ENCODE results near the gene ZNF554.
"Not testable (repeated sequence)": the region's sequence is repeated elsewhere in the genome, so short reads cannot be mapped to it uniquely, and the experiment has no call there.

The ZNF554 gene

DNA sequence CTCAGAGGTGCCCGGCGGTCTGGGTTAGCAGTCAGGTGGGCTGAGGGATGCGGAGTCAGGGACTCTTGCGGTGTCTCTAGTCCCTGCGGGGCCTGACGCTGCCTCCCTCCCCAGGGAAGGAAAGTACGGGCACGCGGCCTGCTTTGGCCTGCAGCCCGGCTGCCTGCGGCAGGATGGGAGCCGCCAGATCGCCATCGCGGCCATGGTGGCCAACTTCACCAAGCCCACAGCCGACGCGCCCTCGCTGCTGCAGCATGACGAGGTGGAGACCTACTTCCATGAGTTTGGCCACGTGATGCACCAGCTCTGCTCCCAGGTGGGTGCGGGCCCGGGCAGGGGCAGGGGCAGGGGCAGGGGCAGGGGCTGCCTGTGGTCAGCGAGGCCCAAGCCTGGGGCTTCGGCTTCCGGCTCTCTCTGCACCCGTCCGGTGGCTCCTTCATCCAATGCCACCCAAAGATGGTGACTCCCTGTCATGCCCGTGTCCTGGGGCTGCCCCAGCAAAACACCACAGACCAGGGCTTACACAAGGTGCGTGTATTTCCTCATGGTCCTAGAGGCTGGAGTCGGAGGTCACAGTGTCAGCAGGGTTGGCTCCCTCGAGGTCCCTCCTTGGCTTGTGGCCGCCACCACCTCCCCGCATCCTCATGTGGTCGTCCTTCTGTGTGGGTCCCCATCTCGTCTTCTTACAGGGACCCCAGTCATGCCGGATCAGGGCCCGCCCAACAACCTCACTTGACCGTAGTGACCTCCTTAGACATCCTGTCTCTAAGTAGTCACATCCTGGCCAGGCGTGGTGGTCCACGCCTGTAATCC is 11.3 kb upstream of the ZNF554 start:
- no peak for DNase-seq

DNA sequence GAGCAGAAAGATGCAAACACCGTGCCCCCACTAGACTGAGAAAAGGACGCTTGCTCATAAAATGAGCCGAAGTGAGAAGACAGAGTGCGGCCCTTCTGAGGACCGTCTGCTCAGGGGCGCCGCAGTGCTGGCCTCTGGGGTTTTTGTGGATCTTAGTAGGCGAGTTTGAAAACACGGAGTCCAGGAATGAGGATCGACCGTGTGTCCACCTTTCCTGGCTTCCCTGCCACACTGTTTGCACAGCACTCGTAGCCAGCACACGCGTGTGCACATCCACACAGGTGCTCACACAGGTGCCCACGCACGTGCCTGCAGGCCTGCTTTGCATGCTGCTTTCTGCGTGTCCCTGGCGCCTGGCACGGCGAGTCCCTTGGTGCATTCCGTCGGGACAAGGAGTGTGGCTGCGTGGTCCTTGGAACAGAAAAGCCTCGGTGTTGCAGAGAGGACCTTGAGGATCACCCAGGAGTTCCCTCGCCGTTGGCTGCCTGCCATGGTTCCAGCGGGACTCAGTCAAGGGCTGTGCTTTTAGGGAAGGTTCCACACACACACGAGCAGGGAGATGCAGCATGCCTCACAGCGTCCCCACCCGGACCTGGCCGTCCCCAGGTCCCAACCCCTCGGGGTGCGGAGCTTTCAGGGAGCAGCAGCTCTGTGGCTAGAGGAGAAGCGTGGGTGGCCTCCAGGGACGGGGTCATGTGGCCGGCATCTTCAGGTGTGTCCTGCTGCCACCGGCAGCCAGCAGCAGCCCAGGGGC is 10.1 kb upstream of the ZNF554 start:
- DNase-seq: no peak

- no peak for DNase-seq
Observed at GRCh38 chr19:2810141-2811091, 9.3 kb upstream of the ZNF554 start.

- no peak for DNase-seq
Observed at GRCh38 chr19:2811221-2811722, 8.4 kb upstream of the ZNF554 start.

GRCh38 chr19:2811735-2812413 is 7.8 kb upstream of the ZNF554 start:
- DNase-seq: no peak

GRCh38 chr19:2812414-2813234 is 7.0 kb upstream of the ZNF554 start:
- no peak for DNase-seq

DNA sequence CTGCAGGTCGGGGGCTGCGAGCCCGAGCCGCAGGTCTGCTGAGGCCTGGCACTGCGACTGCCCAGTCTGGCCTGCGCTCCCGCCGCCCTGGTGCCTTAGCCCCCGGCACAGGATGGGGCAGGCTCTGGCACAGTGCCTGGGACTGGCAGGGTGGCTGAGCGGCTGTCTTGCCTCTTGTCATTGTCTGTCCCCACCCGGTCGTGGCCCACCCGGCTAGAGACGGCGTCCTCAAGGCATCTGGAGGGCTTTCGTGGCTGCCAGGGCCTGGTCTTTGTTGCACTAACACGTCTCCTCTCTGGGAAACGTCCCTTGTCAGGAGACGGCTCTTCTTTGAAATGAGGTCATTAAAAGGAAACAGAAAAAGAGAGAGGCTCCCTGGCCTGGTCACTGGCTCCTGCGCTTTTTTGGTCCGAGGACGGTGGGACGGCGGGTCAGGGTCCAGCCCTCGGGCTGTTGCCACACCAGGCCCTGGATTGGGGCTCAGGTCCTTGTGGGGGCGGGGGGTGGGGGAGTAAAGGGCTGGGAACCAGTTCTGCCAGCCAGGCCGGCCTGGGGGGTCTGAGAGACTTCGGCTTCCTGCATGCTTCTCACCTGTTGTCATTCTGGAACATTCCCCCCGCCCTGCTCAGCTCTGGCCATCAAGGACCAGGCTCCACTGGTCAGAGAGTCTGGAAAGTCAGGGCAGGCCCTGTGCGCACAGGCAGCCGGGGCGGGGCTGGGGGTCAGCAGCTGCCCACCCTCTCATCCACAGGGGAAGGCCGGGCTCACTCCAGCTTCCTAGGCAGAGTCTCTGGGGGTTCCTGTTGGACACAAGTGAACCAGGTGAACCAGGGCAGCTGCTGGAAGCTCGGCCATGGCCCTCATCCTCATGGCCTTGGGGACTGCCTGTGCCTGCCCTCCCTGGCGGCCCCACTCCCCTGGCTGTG is 6.2 kb upstream of the ZNF554 start:
- DNase-seq: no peak

GRCh38 chr19:2814426-2814825 is 5.2 kb upstream of the ZNF554 start:
- DNase-seq: no peak

- DNase-seq: no peak
Observed at GRCh38 chr19:2815191-2815614, 4.5 kb upstream of the ZNF554 start.

- DNase-seq: no peak
Observed at GRCh38 chr19:2815923-2816322, 3.7 kb upstream of the ZNF554 start.

- DNase-seq: no peak
Observed at GRCh38 chr19:2816641-2817040, 3.0 kb upstream of the ZNF554 start.

DNA sequence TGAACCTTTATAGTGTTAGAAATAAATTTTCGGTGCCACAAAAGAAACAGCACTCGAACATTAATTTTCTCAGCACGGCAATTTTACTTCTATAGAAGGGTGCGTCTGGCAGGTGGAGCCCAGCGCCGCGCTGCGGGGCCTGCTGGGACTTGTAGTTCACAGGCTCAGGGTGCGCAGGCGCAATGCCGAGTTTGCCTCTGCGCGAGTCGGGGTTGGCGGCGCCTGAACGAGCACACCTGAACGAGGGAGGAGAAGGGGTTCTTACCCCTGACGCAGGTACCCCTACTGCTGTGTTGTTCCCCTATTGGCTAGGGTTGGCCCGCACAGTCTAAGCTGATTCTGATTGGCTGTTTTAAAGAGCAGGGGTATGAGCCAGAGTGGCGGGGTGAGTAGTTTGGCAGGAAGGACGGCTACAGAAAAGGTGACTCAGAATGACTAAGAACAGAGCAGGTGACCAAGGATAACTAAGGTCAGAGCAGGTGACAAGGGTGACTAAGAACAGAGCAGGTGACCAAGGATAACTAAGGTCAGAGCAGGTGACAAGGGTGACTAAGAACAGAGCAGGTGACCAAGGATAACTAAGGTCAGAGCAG is 2.3 kb upstream of the ZNF554 start:
- DNase-seq: not testable (repeated sequence)

DNA sequence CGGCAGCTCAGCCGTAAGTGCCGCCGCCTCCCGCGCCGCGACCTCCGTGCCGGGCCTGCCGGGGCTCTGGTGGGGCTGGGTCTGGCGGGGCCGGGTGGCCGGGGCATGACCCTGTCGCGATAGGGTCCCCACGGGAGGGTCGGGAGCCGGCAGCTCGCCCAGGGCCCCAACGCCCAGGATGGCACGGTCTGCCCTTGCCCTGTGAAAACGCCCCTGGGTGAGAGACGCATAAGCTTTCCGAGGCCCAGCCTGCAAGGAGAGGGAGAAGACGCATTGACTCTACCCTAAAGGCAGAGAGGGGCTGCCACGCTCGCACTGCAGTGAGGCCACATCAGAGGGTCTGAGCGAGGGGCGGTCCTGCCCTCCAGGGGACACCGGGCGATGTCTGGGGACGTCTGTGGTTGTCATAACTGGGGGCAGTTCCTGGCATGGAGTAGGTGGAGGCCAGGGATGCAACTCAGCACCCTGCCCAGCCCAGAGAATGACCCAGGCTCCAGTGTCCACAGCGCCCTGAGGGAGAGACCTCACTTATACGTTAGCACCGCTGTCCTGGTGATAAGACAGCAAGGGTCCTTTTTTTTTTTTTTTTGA is 539 bp downstream of the ZNF554 start:
- DNase-seq: no peak

DNA sequence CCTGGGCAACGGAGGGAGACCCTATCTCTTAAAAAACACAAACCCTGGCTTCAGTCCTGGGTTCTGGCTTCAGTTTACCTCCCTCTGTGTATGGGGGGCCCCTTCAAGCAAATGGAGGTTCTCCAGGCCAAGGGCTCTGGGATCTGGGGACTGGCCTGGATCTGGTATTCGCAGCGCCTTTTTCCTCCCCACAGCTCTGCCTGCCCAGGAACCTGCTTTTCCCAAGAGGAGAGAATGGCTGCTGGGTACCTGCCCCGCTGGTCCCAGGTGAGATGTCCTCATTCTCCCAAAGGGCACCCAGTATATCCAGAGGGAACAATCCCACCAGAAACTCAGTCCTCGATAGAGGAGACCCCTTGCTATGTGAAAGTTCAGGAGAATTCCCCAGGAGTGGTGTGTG is 3.2 kb downstream of the ZNF554 start:
- DNase-seq: no peak

- no peak for DNase-seq
Observed at GRCh38 chr19:2823646-2824045, 4.0 kb downstream of the ZNF554 start.

GRCh38 chr19:2824129-2824528 is 4.5 kb downstream of the ZNF554 start:
- no peak for DNase-seq

- no peak for DNase-seq
Observed at GRCh38 chr19:2827022-2827421, 7.4 kb downstream of the ZNF554 start.

GRCh38 chr19:2827840-2828489 is 8.3 kb downstream of the ZNF554 start:
- no peak for DNase-seq
